KMS-11 (cell line): Measurements from ENCODE around the gene CCDC149.

Source experiments
- H2AFZ ChIP-seq: fragments of 200-600 bp; sonication (generic); 2 replicates; pipeline ENCODE4 v1.6.1; 2016; ENCODE audit warnings: antibody characterized with exemption, mixed run types, low read depth
- H3K27ac ChIP-seq: fragments of 200-600 bp; sonication (generic); 2 replicates; pipeline ENCODE4 v1.6.1; 2016; ENCODE audit warnings: mild to moderate bottlenecking, mixed run types
- H3K27me3 ChIP-seq: fragments of 200-600 bp; sonication (generic); 2 replicates; pipeline ENCODE4 v1.6.1; 2017; ENCODE audit warnings: mild to moderate bottlenecking, low read depth, mixed run types, moderate library complexity; ENCODE audit not compliant: insufficient read depth
- H3K36me3 ChIP-seq: fragments of 200-600 bp; sonication (generic); 2 replicates; pipeline ENCODE4 v1.6.1; 2017; ENCODE audit warnings: mild to moderate bottlenecking, mixed run types; ENCODE audit not compliant: insufficient read depth
- H3K4me1 ChIP-seq: fragments of 200-600 bp; sonication (generic); 2 replicates; pipeline ENCODE4 v1.6.1; 2016; ENCODE audit warnings: mild to moderate bottlenecking, low read depth, mixed run types; ENCODE audit not compliant: poor library complexity, severe bottlenecking
- H3K4me2 ChIP-seq: fragments of 200-600 bp; sonication (generic); 2 replicates; pipeline ENCODE4 v1.7.0; 2016; ENCODE audit warnings: mild to moderate bottlenecking, mixed run types
- H3K4me3 ChIP-seq: fragments of 200-600 bp; sonication (generic); IDR thresholded peaks from 2 replicates; pipeline ENCODE4 v1.6.1; 2017; ENCODE audit warnings: low read depth, low read length, mixed read lengths; ENCODE audit not compliant: insufficient read depth
- H3K79me2 ChIP-seq: fragments of 200-600 bp; sonication (generic); 2 replicates; pipeline ENCODE4 v1.6.1; 2016; ENCODE audit warnings: low read depth, mixed run types; ENCODE audit not compliant: insufficient read depth
- H3K9ac ChIP-seq: fragments of 200-600 bp; sonication (generic); 2 replicates; pipeline ENCODE4 v1.6.1; 2016; ENCODE audit warnings: mild to moderate bottlenecking, mixed run types
- H4K20me1 ChIP-seq: fragments of 200-600 bp; sonication (generic); 2 replicates; pipeline ENCODE4 v1.6.1; 2016; ENCODE audit warnings: mild to moderate bottlenecking, mixed run types; ENCODE audit not compliant: insufficient read depth
- CTCF ChIP-seq: fragments of 200-600 bp; sonication (generic); conservative IDR thresholded peaks from 2 replicates; pipeline ENCODE4 v1.6.1; 2017; ENCODE audit warnings: low read depth, mild to moderate bottlenecking, antibody characterized with exemption, low read length, moderate library complexity, mixed read lengths

Gene CCDC149

GRCh38 chr4:24805566-24805965 is 107.3 kb downstream of the CCDC149 start:
- TF ChIP-seq CTCF, result no peak

DNA sequence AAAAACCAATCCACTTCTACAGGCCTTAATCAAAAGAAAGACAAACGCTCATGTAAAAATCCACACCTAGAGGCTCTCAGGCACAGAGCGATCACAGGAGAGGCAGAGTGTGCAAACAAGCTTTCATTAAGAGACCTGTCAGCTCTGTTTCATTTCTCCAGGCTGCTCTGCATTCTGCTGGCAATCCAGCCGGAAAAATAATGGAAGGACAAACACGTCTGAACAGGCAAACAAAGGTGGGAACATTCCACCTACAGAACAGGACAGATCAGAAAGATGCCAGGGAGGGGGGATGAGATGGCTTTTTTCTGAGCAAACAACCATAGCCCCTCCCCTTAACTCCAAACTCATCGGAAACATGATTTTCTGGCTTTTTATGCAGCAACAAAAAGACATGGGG is 107.8 kb downstream of the CCDC149 start:
- no peak overlapping the region for H3K4me2 ChIP-seq
- no peaks in the 10 kb centered on the region for H3K4me1 ChIP-seq

More at GRCh38 chr4:24805566-24805965, 107.3 kb downstream of the CCDC149 start:
- no peak overlapping the region for H3K4me2 ChIP-seq
- H3K9ac ChIP-seq, result no peak overlapping the region
- no peaks in the 10 kb centered on the region for H3K4me1 ChIP-seq
- H3K27ac ChIP-seq, result no peak overlapping the region
- no peak overlapping the region for H2AFZ ChIP-seq
- no peaks in the 10 kb centered on the region for H3K36me3 ChIP-seq
- H4K20me1 ChIP-seq, result no peaks in the 10 kb centered on the region
- no peaks in the 10 kb centered on the region for H3K27me3 ChIP-seq
- no peak overlapping the region for H3K4me3 ChIP-seq
- no peaks in the 10 kb centered on the region for H3K79me2 ChIP-seq

DNA sequence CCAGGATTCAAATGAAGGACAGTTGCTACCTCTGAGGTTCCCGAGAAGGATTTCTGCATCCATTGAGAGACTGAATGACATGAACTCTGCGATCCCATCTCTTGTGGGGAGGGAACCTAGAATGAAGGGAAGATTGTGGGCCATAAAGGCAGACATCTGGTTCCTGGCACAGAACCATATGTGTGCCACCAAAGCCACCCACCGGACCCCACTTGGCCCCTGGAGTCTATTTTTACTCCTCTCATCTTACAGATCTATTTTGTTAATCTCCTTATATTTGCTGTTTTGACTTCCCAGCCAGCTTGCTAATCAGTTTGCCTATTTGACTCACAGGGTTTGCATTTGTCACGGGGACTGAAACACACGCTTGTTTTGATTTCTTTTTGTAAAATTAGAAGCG is 110.2 kb downstream of the CCDC149 start:
- no peaks in the 10 kb centered on the region for H3K79me2 ChIP-seq
- no peaks in the 10 kb centered on the region for H3K36me3 ChIP-seq
- H3K4me2 ChIP-seq, result no peak overlapping the region
- no peak overlapping the region for H3K4me3 ChIP-seq
- no peaks in the 10 kb centered on the region for H3K4me1 ChIP-seq
- no peaks in the 10 kb centered on the region for H3K27me3 ChIP-seq
- no peak overlapping the region for H3K27ac ChIP-seq
- no peak for TF ChIP-seq CTCF
- no peaks in the 10 kb centered on the region for H4K20me1 ChIP-seq
- no peak overlapping the region for H3K9ac ChIP-seq
- no peak overlapping the region for H2AFZ ChIP-seq

More for the DNA sequence above, 107.8 kb downstream of the CCDC149 start:
- Histone ChIP-seq H2AFZ (no peak overlapping the region), H3K27me3 (no peaks in the 10 kb centered on the region), H3K79me2 (no peaks in the 10 kb centered on the region), H3K4me3 (no peak overlapping the region), H3K36me3 (no peaks in the 10 kb centered on the region), H3K27ac (no peak overlapping the region), H3K9ac (no peak overlapping the region), H4K20me1 (no peaks in the 10 kb centered on the region)
- no peak for TF ChIP-seq CTCF

DNA sequence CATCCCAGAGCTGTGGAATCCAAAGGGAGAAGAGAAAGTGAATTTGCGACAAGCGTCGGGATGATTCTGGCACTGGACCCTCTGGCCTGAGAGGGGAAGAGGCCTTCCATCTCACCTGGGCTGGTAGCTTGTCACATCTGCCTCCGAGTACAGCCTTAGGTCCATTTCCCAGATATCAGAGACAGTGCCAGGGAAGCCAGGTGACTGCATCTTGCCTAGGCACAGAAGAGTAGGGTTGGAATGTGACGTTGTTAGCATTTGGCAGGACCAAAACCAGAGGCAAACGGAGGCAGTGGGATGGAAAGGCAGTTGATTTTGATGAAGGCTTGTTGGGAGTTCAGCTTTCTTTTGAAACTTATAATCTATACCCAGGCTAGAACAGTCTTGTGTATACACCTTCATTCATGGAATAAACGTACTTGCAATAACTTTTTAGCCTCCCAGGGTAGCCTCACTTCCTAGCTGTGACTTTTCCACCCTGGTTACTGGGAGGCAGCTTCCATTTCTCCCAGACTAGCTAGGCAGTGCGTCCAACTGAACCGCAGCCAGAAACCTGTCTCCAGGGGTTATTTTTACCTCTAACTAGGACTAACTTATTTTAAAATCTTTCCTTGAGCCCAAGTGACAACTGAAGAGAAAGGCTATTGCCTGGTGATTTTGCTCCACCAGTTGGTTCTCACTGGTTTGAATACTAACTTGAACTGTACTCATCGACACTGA is 111.5 kb downstream of the CCDC149 start:
- Histone ChIP-seq H3K9ac (no peak overlapping the region), H3K79me2 (no peaks in the 10 kb centered on the region), H3K27ac (no peak overlapping the region), H3K4me1 (no peaks in the 10 kb centered on the region), H3K27me3 (no peaks in the 10 kb centered on the region), H3K4me2 (no peak overlapping the region), H3K36me3 (no peaks in the 10 kb centered on the region), H2AFZ (no peak overlapping the region), H4K20me1 (no peaks in the 10 kb centered on the region), H3K4me3 (no peak overlapping the region)
- TF ChIP-seq CTCF, result no peak
